Measurements from ENCODE around the gene SLC7A10. TPM values are rescaled to one million over a fixed set of nuclear protein-coding genes. Genes with fewer than 3 reads are reported as not detected.

SLC7A10 gene
- total RNA-seq, 1 donor from 2014 or later: not detected

GRCh38 chr19:33163481-33163880 is 62.2 kb downstream of the SLC7A10 start:
- Histone ChIP-seq H3K4me3 (ENCODE audit: low read depth, low read length) (no peak overlapping the region), H3K27me3 (ENCODE audit: control insufficient read depth, insufficient read depth, low read length) (no peaks in the 10 kb centered on the region), H3K36me3 (ENCODE audit: control insufficient read depth, insufficient read depth, low read length) (no peaks in the 10 kb centered on the region)
- DNase-seq (ENCODE audit: low read depth): no peak
- no peak for TF ChIP-seq CTCF (IDR thresholded peaks at IDR 0.05; ENCODE audit: insufficient read depth, low read length, poor library complexity, severe bottlenecking)

DNA sequence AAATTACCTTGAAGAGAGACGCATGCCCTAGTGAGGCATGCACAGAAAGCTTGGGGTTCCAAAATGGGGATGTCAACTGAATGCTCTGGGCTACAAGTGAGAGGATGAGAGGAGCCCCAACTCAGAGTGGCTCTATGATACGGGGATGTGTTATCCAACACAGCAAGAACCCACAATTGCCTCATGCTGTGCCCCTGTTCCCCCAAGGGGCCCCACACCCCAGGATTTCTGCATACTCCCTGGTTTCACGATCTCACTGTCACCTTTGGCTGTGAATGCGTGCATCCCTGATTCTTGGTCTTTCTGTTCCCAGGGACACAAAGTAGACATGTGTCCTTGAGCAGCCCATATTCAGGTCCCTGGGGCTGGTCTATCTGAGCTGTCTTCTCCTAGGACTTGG is 64.4 kb downstream of the SLC7A10 start:
- no peak for TF ChIP-seq CTCF (IDR thresholded peaks at IDR 0.05; ENCODE audit: insufficient read depth, low read length, poor library complexity, severe bottlenecking)

DNA sequence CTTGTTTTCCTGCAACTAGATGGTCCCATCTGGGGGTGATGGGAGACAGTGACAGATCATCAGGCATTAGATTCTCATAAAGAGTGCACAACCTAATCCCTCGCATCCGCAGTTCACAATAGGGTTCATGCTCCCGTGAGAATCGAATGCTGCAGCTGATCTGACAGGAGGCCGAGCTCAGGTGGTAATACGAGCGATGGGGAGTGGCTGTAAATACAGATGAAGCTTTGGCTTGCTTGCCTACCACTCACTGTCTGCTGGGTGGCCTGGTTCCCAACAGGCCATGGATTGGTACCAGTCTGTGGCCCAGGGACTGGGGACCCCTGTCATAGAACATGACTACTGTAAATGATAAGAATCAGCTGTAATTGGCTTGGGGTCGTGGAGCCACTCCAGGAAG is 65.8 kb downstream of the SLC7A10 start:
- Histone ChIP-seq H3K36me3 (ENCODE audit: control insufficient read depth, insufficient read depth, low read length) (no peaks in the 10 kb centered on the region), H3K4me3 (ENCODE audit: low read depth, low read length) (no peak overlapping the region), H3K27me3 (ENCODE audit: control insufficient read depth, insufficient read depth, low read length) (no peaks in the 10 kb centered on the region)
- TF ChIP-seq CTCF (IDR thresholded peaks at IDR 0.05; ENCODE audit: insufficient read depth, low read length, poor library complexity, severe bottlenecking): no peak
- DNase-seq (ENCODE audit: low read depth): no peak

More for the DNA sequence above, 64.4 kb downstream of the SLC7A10 start:
- no peak for DNase-seq (ENCODE audit: low read depth)
- H3K27me3 ChIP-seq (ENCODE audit: control insufficient read depth, insufficient read depth, low read length): no peaks in the 10 kb centered on the region
- H3K4me3 ChIP-seq (ENCODE audit: low read depth, low read length): no peak overlapping the region
- no peaks in the 10 kb centered on the region for H3K36me3 ChIP-seq (ENCODE audit: control insufficient read depth, insufficient read depth, low read length)

GRCh38 chr19:33159149-33159548 is 66.5 kb downstream of the SLC7A10 start:
- DNase-seq (ENCODE audit: low read depth): no peak
- TF ChIP-seq CTCF (IDR thresholded peaks at IDR 0.05; ENCODE audit: insufficient read depth, low read length, poor library complexity, severe bottlenecking): no peak
- no peaks in the 10 kb centered on the region for H3K36me3 ChIP-seq (ENCODE audit: control insufficient read depth, insufficient read depth, low read length)
- no peaks in the 10 kb centered on the region for H3K27me3 ChIP-seq (ENCODE audit: control insufficient read depth, insufficient read depth, low read length)
- H3K4me3 ChIP-seq (ENCODE audit: low read depth, low read length): no peak overlapping the region

Other genes with a start within 250 kb of the SLC7A10 start
- 21.3 and 27.6 TPM in 2 replicates for gene RHPN2, start 161.0 kb downstream of the SLC7A10 start, total RNA-seq
- gene GPATCH1, start 144.7 kb downstream of the SLC7A10 start, total RNA-seq: 4.2 and 6.7 TPM in 2 replicates
- not detected in 2 replicates for gene WDR88, start 93.7 kb downstream of the SLC7A10 start, total RNA-seq
- gene LRP3, start 31.5 kb downstream of the SLC7A10 start, total RNA-seq: 42.8 and 54.8 TPM in 2 replicates
- 2.0 and 3.7 TPM in 2 replicates for gene CEBPA, start 76.7 kb upstream of the SLC7A10 start, total RNA-seq
- gene CEBPG, start 147.9 kb upstream of the SLC7A10 start, total RNA-seq: 51.7 and 55.7 TPM in 2 replicates

Measured in kidney epithelial cell (primary cell).